Measurements from ENCODE around the gene RPL18A. TPM values are rescaled to one million over a fixed set of nuclear protein-coding genes. Genes with fewer than 3 reads are reported as not detected.
"Not testable (repeated sequence)": the region's sequence is repeated elsewhere in the genome, so short reads cannot be mapped to it uniquely, and the experiment has no call there.

Gene RPL18A
- total RNA-seq, 6 donors from 2014 or later: 705 to 1,655 (median 1,002) TPM

DNA sequence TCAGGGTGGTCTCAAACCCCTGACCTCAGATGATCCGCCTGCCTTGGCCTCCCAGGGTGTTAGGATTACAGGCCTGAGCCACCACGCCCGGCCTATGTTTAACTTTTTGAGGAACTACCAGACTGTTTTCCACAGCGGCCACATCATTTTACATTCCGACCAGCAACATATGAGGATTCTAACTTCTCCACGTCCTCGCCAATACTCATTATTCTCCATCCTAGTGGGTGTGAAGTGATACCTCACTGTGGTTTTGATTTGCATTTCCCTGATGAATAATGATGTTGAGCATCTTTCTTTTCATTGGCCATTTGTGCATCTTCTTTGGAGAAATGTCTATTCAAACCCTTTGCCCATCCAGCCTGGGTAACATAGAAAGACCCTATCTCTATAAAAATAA is 26.8 kb downstream of the RPL18A start:
- Histone ChIP-seq H3K4me3 (no peak overlapping the region), H3K27me3 (no peaks in the 10 kb centered on the region), H3K36me3 (no peaks in the 10 kb centered on the region), H3K4me1 (no peaks in the 10 kb centered on the region), H3K9me3 (no peaks in the 10 kb centered on the region), H3K27ac (no peak overlapping the region)
- DNase-seq (no peak), ATAC-seq (ENCODE audit: low FRiP score in 2 of 2) (no peak)
- TF ChIP-seq, protein P1, sequence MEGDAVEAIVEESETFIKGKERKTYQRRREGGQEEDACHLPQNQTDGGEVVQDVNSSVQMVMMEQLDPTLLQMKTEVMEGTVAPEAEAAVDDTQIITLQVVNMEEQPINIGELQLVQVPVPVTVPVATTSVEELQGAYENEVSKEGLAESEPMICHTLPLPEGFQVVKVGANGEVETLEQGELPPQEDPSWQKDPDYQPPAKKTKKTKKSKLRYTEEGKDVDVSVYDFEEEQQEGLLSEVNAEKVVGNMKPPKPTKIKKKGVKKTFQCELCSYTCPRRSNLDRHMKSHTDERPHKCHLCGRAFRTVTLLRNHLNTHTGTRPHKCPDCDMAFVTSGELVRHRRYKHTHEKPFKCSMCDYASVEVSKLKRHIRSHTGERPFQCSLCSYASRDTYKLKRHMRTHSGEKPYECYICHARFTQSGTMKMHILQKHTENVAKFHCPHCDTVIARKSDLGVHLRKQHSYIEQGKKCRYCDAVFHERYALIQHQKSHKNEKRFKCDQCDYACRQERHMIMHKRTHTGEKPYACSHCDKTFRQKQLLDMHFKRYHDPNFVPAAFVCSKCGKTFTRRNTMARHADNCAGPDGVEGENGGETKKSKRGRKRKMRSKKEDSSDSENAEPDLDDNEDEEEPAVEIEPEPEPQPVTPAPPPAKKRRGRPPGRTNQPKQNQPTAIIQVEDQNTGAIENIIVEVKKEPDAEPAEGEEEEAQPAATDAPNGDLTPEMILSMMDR (IDR thresholded peaks at IDR 0.05): no peak
- TF ChIP-seq POLR2AphosphoS5 (IDR thresholded peaks at IDR 0.05) (no peak), EP300 (IDR thresholded peaks at IDR 0.05) (no peak), POLR2A (IDR thresholded peaks at IDR 0.05) (no peak)
- WGBS, 2 donors: 79 to 87% methylated on average over 7 of the region's 7 CpGs

DNA sequence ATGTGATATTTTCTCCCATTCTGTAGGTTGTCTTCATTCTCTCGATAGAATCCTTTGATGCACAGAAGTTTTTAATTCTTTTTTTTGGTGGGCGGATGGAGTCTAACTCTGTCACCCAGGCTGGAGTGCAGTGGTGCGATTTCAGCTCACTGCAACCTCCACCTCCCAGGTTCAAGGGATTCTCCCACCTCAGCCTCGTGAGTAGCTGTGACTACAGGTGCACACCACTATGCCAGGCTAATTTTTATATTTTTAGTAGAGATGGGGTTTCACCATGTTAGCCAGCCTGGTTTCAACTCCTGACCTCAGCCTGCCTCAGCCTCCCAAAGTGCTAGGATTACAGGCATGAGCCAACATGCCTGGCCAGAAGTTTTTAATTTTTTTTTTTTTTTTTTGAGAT is 27.5 kb downstream of the RPL18A start:
- not testable (repeated sequence) for H3K36me3 ChIP-seq; DNase-seq; H3K4me1 ChIP-seq; H3K27ac ChIP-seq; H3K27me3 ChIP-seq; ATAC-seq (ENCODE audit: low FRiP score in 2 of 2); H3K9me3 ChIP-seq; H3K4me3 ChIP-seq
- WGBS, 2 donors: 82 to 88% methylated on average over 4 of the region's 4 CpGs

DNA sequence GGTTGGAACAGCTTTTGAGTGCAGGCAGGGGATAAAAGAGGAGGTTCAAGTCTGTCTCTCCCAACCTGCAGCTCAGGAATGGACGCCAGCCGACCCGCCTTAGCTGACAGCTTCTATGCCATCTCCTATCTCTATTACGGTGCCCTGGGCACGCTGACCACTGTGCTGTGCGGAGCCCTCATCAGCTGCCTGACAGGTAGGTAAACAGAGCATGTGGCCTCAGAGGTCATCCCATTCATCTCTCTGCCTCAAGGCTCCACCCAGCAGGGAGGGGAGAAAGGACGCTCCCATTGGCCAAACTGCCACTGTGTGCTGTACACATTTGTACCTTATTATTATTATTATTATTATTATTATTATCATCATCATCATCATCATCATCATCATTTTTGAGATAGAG is 28.6 kb downstream of the RPL18A start:
- ATAC-seq (ENCODE audit: low FRiP score in 2 of 2): no peak
- Histone ChIP-seq H3K27ac (no peak overlapping the region), H3K4me3 (no peak overlapping the region), H3K27me3 (no peaks in the 10 kb centered on the region), H3K4me1 (no peaks in the 10 kb centered on the region), H3K36me3 (no peaks in the 10 kb centered on the region), H3K9me3 (no peaks in the 10 kb centered on the region)
- DNase-seq: no peak
- TF ChIP-seq POLR2AphosphoS5 (IDR thresholded peaks at IDR 0.05) (no peak), EP300 (IDR thresholded peaks at IDR 0.05) (no peak), POLR2A (IDR thresholded peaks at IDR 0.05) (no peak)
- TF ChIP-seq, protein P1 (IDR thresholded peaks at IDR 0.05): no peak
- 54 to 63% methylated on average over 6 to 7 of the region's 7 CpGs for WGBS, 2 donors

DNA sequence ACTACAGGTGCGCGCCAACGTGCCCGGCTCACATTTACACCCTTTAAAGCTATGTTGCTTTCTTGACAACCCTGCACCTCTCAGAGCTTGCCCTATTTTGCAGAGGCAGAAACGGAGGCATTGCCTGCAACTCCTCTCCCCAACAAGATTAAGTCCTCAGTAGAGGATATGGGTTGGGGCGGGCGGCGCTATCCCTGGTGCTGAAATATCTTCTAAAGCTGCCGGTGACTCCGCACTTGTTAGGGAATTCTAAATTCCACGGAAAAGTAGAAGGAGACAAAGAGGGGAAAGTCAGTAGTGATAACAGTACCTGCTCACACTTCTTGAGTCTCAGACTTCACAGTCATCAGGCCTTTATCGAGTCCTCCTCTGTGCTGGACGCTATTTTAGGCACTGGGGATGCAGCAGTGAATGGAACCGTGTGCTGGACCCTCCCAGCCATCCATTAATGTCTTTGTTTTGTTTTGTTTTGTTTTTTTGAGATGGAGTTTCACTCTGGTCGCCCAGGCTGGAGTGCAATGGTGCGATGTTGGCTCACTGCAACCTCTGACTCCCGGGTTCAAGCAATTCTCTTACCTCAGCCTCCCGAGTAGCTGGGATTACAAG is 30.0 kb downstream of the RPL18A start:
- Histone ChIP-seq H3K4me3 (no peak overlapping the region), H3K9me3 (no peaks in the 10 kb centered on the region), H3K4me1 (no peaks in the 10 kb centered on the region), H3K27ac (no peak overlapping the region), H3K36me3 (no peaks in the 10 kb centered on the region), H3K27me3 (no peaks in the 10 kb centered on the region)
- DNase-seq (no peak), ATAC-seq (ENCODE audit: low FRiP score in 2 of 2) (peak in 1 of 2 donors; percentile 10)
- TF ChIP-seq POLR2A (IDR thresholded peaks at IDR 0.05): no peak
- no peak for TF ChIP-seq EP300 (IDR thresholded peaks at IDR 0.05)
- TF ChIP-seq, protein P1 (IDR thresholded peaks at IDR 0.05): no peak
- no peak for TF ChIP-seq POLR2AphosphoS5 (IDR thresholded peaks at IDR 0.05)
- 32 to 41% methylated on average over 18 of the region's 18 CpGs for WGBS, 2 donors

DNA sequence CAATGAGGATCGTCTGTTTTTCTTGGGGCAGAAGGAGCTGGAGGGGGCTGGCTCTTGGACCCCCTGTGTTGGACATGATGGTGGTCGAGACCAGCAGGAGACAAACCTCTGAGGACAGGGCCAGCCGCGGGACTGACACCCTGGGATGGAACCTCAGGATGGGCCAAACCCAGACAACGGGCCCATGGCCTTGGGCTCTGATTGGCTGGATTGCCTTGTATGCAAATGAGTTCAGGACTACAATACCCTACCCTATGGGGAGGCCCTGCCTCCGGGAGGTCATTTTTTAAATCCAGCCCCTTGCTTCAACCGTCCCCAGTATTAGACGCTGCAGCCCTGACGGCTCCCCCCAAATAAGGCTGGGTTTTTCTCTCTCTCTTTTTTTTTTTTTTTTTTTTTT is 34.1 kb downstream of the RPL18A start:
- Histone ChIP-seq H3K9me3 (no peaks in the 10 kb centered on the region), H3K4me1 (no peaks in the 10 kb centered on the region), H3K27ac (no peak overlapping the region), H3K4me3 (no peak overlapping the region), H3K27me3 (no peaks in the 10 kb centered on the region), H3K36me3 (no peaks in the 10 kb centered on the region)
- WGBS, 2 donors: 70 to 74% methylated on average over 9 of the region's 9 CpGs
- DNase-seq (no peak), ATAC-seq (ENCODE audit: low FRiP score in 2 of 2) (peak in 1 of 2 donors; percentile 30)
- TF ChIP-seq POLR2A (IDR thresholded peaks at IDR 0.05): no peak
- TF ChIP-seq EP300 (IDR thresholded peaks at IDR 0.05): no peak
- TF ChIP-seq POLR2AphosphoS5 (IDR thresholded peaks at IDR 0.05): no peak
- TF ChIP-seq, protein P1 (IDR thresholded peaks at IDR 0.05): no peak

Measured in upper lobe of left lung (tissue), 6 donors.